Globus pallidus (tissue), 1 donor: ENCODE data around the gene TP53AIP1.

Experiments used
- DNase-seq: peaks from one replicate; pipeline ENCODE4 v3.0.0-alpha.2; 2015; ENCODE audit warnings: low spot score

The TP53AIP1 gene

GRCh38 chr11:128889657-128890213 is 52.9 kb downstream of the TP53AIP1 start:
- no peak for DNase-seq

- DNase-seq, result no peak
Observed at GRCh38 chr11:128888034-128888985, 54.4 kb downstream of the TP53AIP1 start.

DNA sequence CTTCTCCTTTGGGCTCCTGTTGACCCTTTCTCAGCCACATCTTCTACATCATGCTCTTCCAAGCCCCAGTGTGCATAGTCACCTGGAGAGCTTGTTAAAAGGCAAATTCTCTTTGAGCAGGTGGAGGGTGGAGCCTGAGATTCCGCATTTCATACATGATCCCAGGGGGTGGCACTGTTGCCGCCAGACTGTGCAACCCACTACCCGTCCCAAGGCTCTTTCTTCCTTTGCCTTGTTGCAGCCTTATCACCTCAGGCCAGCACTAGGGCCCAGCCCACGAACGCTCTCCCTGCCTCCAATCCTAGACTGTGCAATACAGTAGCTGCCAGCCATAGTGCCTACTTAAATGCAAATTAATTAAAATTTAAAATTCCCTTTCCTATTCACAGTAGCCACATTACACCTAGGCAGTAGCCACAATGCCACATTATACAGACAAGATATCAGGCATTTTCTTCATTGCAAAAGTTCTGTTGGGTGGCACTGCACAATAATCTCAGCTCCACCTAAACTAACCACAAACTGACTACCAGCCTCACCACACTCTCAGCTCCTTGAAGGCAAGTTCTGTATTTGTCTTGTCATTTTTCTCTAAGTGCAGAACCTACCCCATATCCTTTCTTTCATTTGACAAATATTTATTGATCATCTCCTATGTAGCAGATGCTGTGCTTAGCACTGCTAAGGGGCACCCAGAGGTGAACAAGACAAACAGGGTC is 56.1 kb downstream of the TP53AIP1 start:
- DNase-seq, result no peak
